AG04450 (cell line): Measurements from ENCODE around the gene HAO1. TPM values are rescaled to one million over a fixed set of nuclear protein-coding genes. Genes with fewer than 3 reads are reported as not detected.

ENCODE experiments used
- CTCF ChIA-PET: fragments of 300-600, 350-600 bp; formaldehyde crosslinking; extraction: SDS; loops from one replicate; lab custom pipeline; 2022; ENCODE audit warnings: antibody characterized with exemption, inconsistent platforms; lab: Charles Lee
- POLR2A ChIA-PET: fragments of 350-600 bp; formaldehyde crosslinking; extraction: SDS; loops from one replicate; lab custom pipeline; 2021; ENCODE audit warnings: antibody characterized with exemption, inconsistent platforms; lab: Yijun Ruan, JAX
- DNase-seq: peaks from one replicate; pipeline ENCODE4 v3.0.0-alpha.2; 2011; ENCODE audit warnings: low read depth, low spot score
- H3K27ac ChIP-seq: one replicate; pipeline ENCODE4 v1.5.1; 2012; ENCODE audit warnings: low read depth, low read length, control low read depth
- H3K27me3 ChIP-seq: one replicate; pipeline ENCODE4 v1.6.0; 2012; ENCODE audit warnings: low read length; ENCODE audit not compliant: control insufficient read depth, insufficient read depth
- H3K4me3 ChIP-seq: 2 replicates; pipeline ENCODE4 v1.5.1; 2011; ENCODE audit warnings: mild to moderate bottlenecking, low read depth, low read length, control low read depth
- H3K9me3 ChIP-seq: 2 replicates; pipeline ENCODE4 v1.5.1; 2012; ENCODE audit warnings: low read length; ENCODE audit not compliant: control insufficient read depth, insufficient read depth
- CTCF ChIP-seq: IDR thresholded peaks from 2 replicates; pipeline ENCODE4 v1.5.1; 2011; ENCODE audit warnings: low read depth, low read length, control low read depth, inconsistent platforms
- polyA plus RNA-seq: library from polyadenylated mRNA; depleted of rRNA; stranded (reverse); fragments of >200 nt; gene quantifications from 2 replicates; pipeline ENCODE4 v1.2.3, GENCODE V29; 2011

HAO1 gene
- polyA plus RNA-seq, 1 experiment: not detected

- H3K27me3 ChIP-seq: peaks cover 3% of the 10 kb centered on the region
- no peak for DNase-seq
- CTCF ChIA-PET: interaction anchor here (1.0 to 11.5 kb wide), 6 partner anchors 7 to 787 kb away, joined by 3 to 323 read pairs (median 7); no protein-coding TSS in a partner anchor
- H3K9me3 ChIP-seq: no peaks in the 10 kb centered on the region
- TF ChIP-seq CTCF: no peak
- no peak overlapping the region for H3K27ac ChIP-seq
- H3K4me3 ChIP-seq: no peak overlapping the region
- POLR2A ChIA-PET: no interaction called here
These were observed 5.2 kb downstream of the HAO1 start for GRCh38 chr20:7935027-7935551.

GRCh38 chr20:7933346-7933745 lies 6.9 kb downstream of the HAO1 start:
- peaks cover 3% of the 10 kb centered on the region for H3K27me3 ChIP-seq
- CTCF ChIA-PET: interaction anchor here (11.5 kb wide), 1 partner anchor 789 kb away, joined by 323 read pairs; no protein-coding TSS in a partner anchor
- no peaks in the 10 kb centered on the region for H3K9me3 ChIP-seq
- no peak overlapping the region for H3K27ac ChIP-seq
- DNase-seq: no peak
- POLR2A ChIA-PET: no interaction called here
- no peak overlapping the region for H3K4me3 ChIP-seq
- TF ChIP-seq CTCF: no peak

- CTCF ChIA-PET: interaction anchor here (11.5 kb wide), 1 partner anchor 792 kb away, joined by 323 read pairs; no protein-coding TSS in a partner anchor
These were observed 9.9 kb downstream of the HAO1 start for GRCh38 chr20:7930343-7930742.

GRCh38 chr20:7926767-7927166 lies 13.5 kb downstream of the HAO1 start:
- Histone ChIP-seq H3K27ac (no peak overlapping the region), H3K9me3 (no peaks in the 10 kb centered on the region), H3K4me3 (no peak overlapping the region), H3K27me3 (no peaks in the 10 kb centered on the region)
- no peak for DNase-seq
- peak; percentile 69 for TF ChIP-seq CTCF
- ChIA-PET CTCF (interaction anchor here (0.6 to 4.0 kb wide), 18 partner anchors 8 to 1750 kb away, joined by 3 to 22 read pairs (median 4); no protein-coding TSS in a partner anchor), POLR2A (interaction anchor here (0.7 kb wide), 1 partner anchor 11 kb away, joined by 3 read pairs; no protein-coding TSS in a partner anchor)

More at GRCh38 chr20:7930343-7930742, 9.9 kb downstream of the HAO1 start:
- DNase-seq: no peak
- Histone ChIP-seq H3K4me3 (no peak overlapping the region), H3K27ac (no peak overlapping the region), H3K9me3 (no peaks in the 10 kb centered on the region), H3K27me3 (peaks cover 3% of the 10 kb centered on the region)
- POLR2A ChIA-PET: no interaction called here
- no peak for TF ChIP-seq CTCF

- Histone ChIP-seq H3K27me3 (no peaks in the 10 kb centered on the region), H3K27ac (no peak overlapping the region), H3K4me3 (no peak overlapping the region), H3K9me3 (no peaks in the 10 kb centered on the region)
- CTCF ChIA-PET: interaction anchor here (0.7 to 4.0 kb wide), 14 partner anchors 8 to 1750 kb away, joined by 3 to 22 read pairs (median 6); no protein-coding TSS in a partner anchor
- TF ChIP-seq CTCF: no peak
- DNase-seq: no peak
- POLR2A ChIA-PET: interaction anchor here (0.7 kb wide), 1 partner anchor 12 kb away, joined by 3 read pairs; no protein-coding TSS in a partner anchor
These were observed 13.9 kb downstream of the HAO1 start for GRCh38 chr20:7926323-7926722.
